ENCODE data around the gene SIVA1.

The SIVA1 gene

GRCh38 chr14:104758981-104759969 lies 6.3 kb downstream of the SIVA1 start:
- CTCF ChIA-PET: no interaction called here
- TF ChIP-seq PKNOX1 (IDR thresholded peaks at IDR 0.05) (no peak), ELF4 (IDR thresholded peaks at IDR 0.05) (no peak), TARDBP (IDR thresholded peaks at IDR 0.05) (no peak), LEF1 (IDR thresholded peaks at IDR 0.05; ENCODE audit: borderline replicate concordance) (no peak), SP1 (IDR thresholded peaks at IDR 0.05) (no peak), FOXK2 (IDR thresholded peaks at IDR 0.05) (no peak), SUZ12 (IDR thresholded peaks at IDR 0.05) (no peak), HDGF (IDR thresholded peaks at IDR 0.05; ENCODE audit: borderline replicate concordance) (no peak), NFRKB (IDR thresholded peaks at IDR 0.05) (no peak), FOXM1 (IDR thresholded peaks at IDR 0.05; ENCODE audit: borderline replicate concordance) (no peak), L3MBTL2 (conservative IDR thresholded peaks at IDR 0.05) (no peak), ARNT (IDR thresholded peaks at IDR 0.05) (no peak), FOXA1 (IDR thresholded peaks at IDR 0.05) (no peak), ZNF384 (IDR thresholded peaks at IDR 0.05) (no peak), BHLHE40 (IDR thresholded peaks at IDR 0.05; ENCODE audit: borderline replicate concordance) (no peak), CTBP1 (IDR thresholded peaks at IDR 0.05; ENCODE audit: borderline replicate concordance) (no peak)
- POLR2A ChIA-PET: interaction anchor here (1.4 kb wide), 1 partner anchor 11 kb away, joined by 3 read pairs; no protein-coding TSS in a partner anchor
- DNase-seq (ENCODE audit: extremely low spot score): no peak

GRCh38 chr14:104765517-104765916 lies 12.6 kb downstream of the SIVA1 start:
- CTCF ChIA-PET: interaction anchor here (0.9 kb wide), 1 partner anchor 13 kb away, joined by 4 read pairs; no protein-coding TSS in a partner anchor
- DNase-seq (ENCODE audit: extremely low spot score): no peak
- TF ChIP-seq HDGF (IDR thresholded peaks at IDR 0.05; ENCODE audit: borderline replicate concordance) (no peak), FOXK2 (IDR thresholded peaks at IDR 0.05) (no peak), L3MBTL2 (conservative IDR thresholded peaks at IDR 0.05) (no peak), FOXM1 (IDR thresholded peaks at IDR 0.05; ENCODE audit: borderline replicate concordance) (no peak)
- POLR2A ChIA-PET: interaction anchor here (3.8 kb wide), 1 partner anchor 13 kb away, joined by 22 read pairs; the partner anchor contains the start of gene SIVA1

- CTCF ChIA-PET: interaction anchor here (0.9 to 1.2 kb wide), 2 partner anchors 14 to 60 kb away, joined by 4 read pairs; no protein-coding TSS in a partner anchor
- POLR2A ChIA-PET: interaction anchor here (0.7 to 1.3 kb wide), 2 partner anchors 11 to 13 kb away, joined by 3 to 7 read pairs; partner anchors contain the start of gene SIVA1
Measured at GRCh38 chr14:104766256-104766862, 13.4 kb downstream of the SIVA1 start.

GRCh38 chr14:104766863-104767633 lies 14.1 kb downstream of the SIVA1 start:
- TF ChIP-seq FOXK2 (IDR thresholded peaks at IDR 0.05) (no peak), NFRKB (IDR thresholded peaks at IDR 0.05) (no peak), TARDBP (IDR thresholded peaks at IDR 0.05) (no peak), ARNT (IDR thresholded peaks at IDR 0.05) (no peak), L3MBTL2 (conservative IDR thresholded peaks at IDR 0.05) (no peak), SP1 (IDR thresholded peaks at IDR 0.05) (no peak), HDGF (IDR thresholded peaks at IDR 0.05; ENCODE audit: borderline replicate concordance) (no peak), SUZ12 (IDR thresholded peaks at IDR 0.05) (no peak), LEF1 (IDR thresholded peaks at IDR 0.05; ENCODE audit: borderline replicate concordance) (no peak), ZNF384 (IDR thresholded peaks at IDR 0.05) (no peak)
- CTCF ChIA-PET: interaction anchor here (0.7 to 1.2 kb wide), 2 partner anchors 59 to 277 kb away, joined by 3 to 4 read pairs; no protein-coding TSS in a partner anchor
- POLR2A ChIA-PET: interaction anchor here (1.3 kb wide), 1 partner anchor 14 kb away, joined by 7 read pairs; the partner anchor contains the start of gene SIVA1
- DNase-seq (ENCODE audit: extremely low spot score): no peak

More at GRCh38 chr14:104766256-104766862, 13.4 kb downstream of the SIVA1 start:
- TF ChIP-seq ELF4 (IDR thresholded peaks at IDR 0.05) (no peak), SP1 (IDR thresholded peaks at IDR 0.05) (no peak), L3MBTL2 (conservative IDR thresholded peaks at IDR 0.05) (no peak), PKNOX1 (IDR thresholded peaks at IDR 0.05) (no peak), CTBP1 (IDR thresholded peaks at IDR 0.05; ENCODE audit: borderline replicate concordance) (no peak), FOXK2 (IDR thresholded peaks at IDR 0.05) (no peak), FOXA1 (IDR thresholded peaks at IDR 0.05) (no peak), TARDBP (IDR thresholded peaks at IDR 0.05) (no peak), BHLHE40 (IDR thresholded peaks at IDR 0.05; ENCODE audit: borderline replicate concordance) (no peak), LEF1 (IDR thresholded peaks at IDR 0.05; ENCODE audit: borderline replicate concordance) (no peak), FOXM1 (IDR thresholded peaks at IDR 0.05; ENCODE audit: borderline replicate concordance) (no peak), NFRKB (IDR thresholded peaks at IDR 0.05) (no peak), ARNT (IDR thresholded peaks at IDR 0.05) (no peak), SUZ12 (IDR thresholded peaks at IDR 0.05) (no peak), ZNF384 (IDR thresholded peaks at IDR 0.05) (no peak), HDGF (IDR thresholded peaks at IDR 0.05; ENCODE audit: borderline replicate concordance) (no peak)
- no peak for DNase-seq (ENCODE audit: extremely low spot score)

GRCh38 chr14:104767634-104767918 lies 14.6 kb downstream of the SIVA1 start:
- ChIA-PET CTCF (interaction anchor here (0.7 to 1.2 kb wide), 2 partner anchors 59 to 277 kb away, joined by 3 to 4 read pairs; no protein-coding TSS in a partner anchor), POLR2A (interaction anchor here (1.3 kb wide), 1 partner anchor 15 kb away, joined by 7 read pairs; the partner anchor contains the start of gene SIVA1)
- no peak for DNase-seq (ENCODE audit: extremely low spot score)
- TF ChIP-seq TARDBP (IDR thresholded peaks at IDR 0.05) (no peak), SUZ12 (IDR thresholded peaks at IDR 0.05) (no peak)
